GM19238 (cell line): ENCODE data around the gene WFDC2.
"Not testable (repeated sequence)": the region's sequence is repeated elsewhere in the genome, so short reads cannot be mapped to it uniquely, and the experiment has no call there.

Experiments used
- DNase-seq: peaks from one replicate; pipeline ENCODE4 v3.0.0; 2011; ENCODE audit warnings: low spot score; ENCODE audit not compliant: insufficient read length

The WFDC2 gene

GRCh38 chr20:45450097-45450818, 19.3 kb upstream of the WFDC2 start:
- no peak for DNase-seq

- DNase-seq = no peak
Measured at GRCh38 chr20:45452238-45452637, 17.3 kb upstream of the WFDC2 start.

- no peak for DNase-seq
Measured at GRCh38 chr20:45452772-45453691, 16.5 kb upstream of the WFDC2 start.

GRCh38 chr20:45456632-45457031, 12.9 kb upstream of the WFDC2 start:
- no peak for DNase-seq

- DNase-seq = no peak
Measured at GRCh38 chr20:45459606-45460005, 9.9 kb upstream of the WFDC2 start.

- DNase-seq = no peak
Measured at GRCh38 chr20:45461225-45461624, 8.3 kb upstream of the WFDC2 start.

GRCh38 chr20:45462711-45463509, 6.6 kb upstream of the WFDC2 start:
- no peak for DNase-seq

GRCh38 chr20:45463709-45464108, 5.8 kb upstream of the WFDC2 start:
- DNase-seq = no peak

GRCh38 chr20:45465491-45466266, 3.9 kb upstream of the WFDC2 start:
- no peak for DNase-seq

GRCh38 chr20:45467172-45467571, 2.4 kb upstream of the WFDC2 start:
- DNase-seq = no peak

- DNase-seq = no peak
Measured at GRCh38 chr20:45467861-45468260, 1.7 kb upstream of the WFDC2 start.

- DNase-seq = no peak
Measured at GRCh38 chr20:45470262-45470931, 844 bp downstream of the WFDC2 start.

- DNase-seq = no peak
Measured at GRCh38 chr20:45470937-45471336, 1.4 kb downstream of the WFDC2 start.

GRCh38 chr20:45472286-45472685, 2.7 kb downstream of the WFDC2 start:
- not testable (repeated sequence) for DNase-seq

- not testable (repeated sequence) for DNase-seq
Measured at GRCh38 chr20:45477530-45478148, 8.1 kb downstream of the WFDC2 start.

GRCh38 chr20:45479822-45480221, 10.3 kb downstream of the WFDC2 start:
- DNase-seq = no peak

- DNase-seq = no peak
Measured at GRCh38 chr20:45484676-45485075, 15.1 kb downstream of the WFDC2 start.

- DNase-seq = no peak
Measured at GRCh38 chr20:45485388-45485787, 15.8 kb downstream of the WFDC2 start.

GRCh38 chr20:45487231-45487635, 17.7 kb downstream of the WFDC2 start:
- no peak for DNase-seq

GRCh38 chr20:45489083-45489531, 19.6 kb downstream of the WFDC2 start:
- no peak for DNase-seq
